NCI-H226 (cell line): ENCODE measurements around the gene C19orf33.

ENCODE experiments used
- DNase-seq: peaks from one replicate; pipeline ENCODE4 v3.0.0-alpha.2; 2015

C19orf33 gene

DNA sequence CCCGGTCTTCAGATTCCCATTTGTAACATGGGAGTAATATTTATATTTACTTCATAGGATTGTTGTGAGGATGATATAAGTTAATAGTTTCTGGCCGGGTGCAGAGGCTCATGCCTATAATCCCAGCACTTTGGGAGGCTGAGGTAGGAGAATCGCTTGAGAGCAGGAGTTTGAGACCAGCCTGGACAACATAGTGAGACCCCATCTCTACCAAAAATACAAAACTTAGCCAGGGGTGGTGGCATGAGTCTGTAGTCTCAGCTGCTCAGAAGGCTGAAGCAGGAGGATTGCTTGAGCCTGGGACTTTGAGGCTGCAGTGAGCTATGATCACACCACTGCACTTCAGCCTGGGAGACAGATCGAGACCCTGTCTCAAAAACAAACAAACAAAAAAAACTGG lies 42.8 kb downstream of the C19orf33 start:
- DNase-seq = no peak

DNA sequence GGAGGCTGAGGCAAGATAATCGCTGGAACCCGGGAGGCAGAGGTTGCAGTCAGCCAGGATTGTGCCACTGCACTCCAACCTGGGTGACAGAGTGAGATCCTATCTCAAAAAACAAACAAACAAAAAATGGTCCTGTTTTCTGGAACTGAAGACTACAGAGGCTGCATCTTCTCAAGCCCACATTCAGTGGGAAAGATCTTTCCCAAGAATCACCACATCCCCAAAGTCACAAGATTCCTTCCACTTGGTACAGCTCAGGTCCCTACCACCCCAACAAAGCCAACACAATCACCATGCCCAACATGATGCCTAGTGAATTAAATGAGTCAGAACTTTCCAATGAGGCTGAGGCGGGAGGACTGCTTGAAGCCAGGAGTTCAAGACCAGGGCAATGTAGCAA lies 46.8 kb downstream of the C19orf33 start:
- no peak for DNase-seq

DNA sequence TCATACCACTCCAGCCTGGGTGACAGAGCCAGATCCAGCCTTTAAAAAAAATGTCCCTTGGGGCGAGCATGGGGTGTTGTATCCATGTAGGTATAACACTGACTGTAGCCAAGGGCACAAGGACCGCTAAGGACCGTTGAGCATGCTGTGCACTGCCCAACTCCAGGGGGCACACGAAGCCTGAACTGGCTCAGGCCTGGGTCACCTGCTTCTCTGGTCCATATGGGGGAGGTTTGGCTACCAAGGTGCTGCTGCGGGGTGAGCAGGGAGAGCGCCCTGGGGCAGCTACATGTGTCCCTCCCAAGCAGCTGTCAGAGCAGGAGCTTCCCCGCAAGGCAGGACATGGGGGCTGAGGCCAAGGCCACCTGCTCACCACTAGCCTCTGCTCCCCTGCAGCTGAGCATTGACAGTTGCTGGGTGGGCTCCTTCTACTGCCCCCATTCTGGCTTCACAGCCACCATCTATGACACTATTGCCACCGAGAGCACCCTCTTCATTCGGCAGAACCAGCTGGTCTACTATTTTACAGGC lies 47.9 kb downstream of the C19orf33 start:
- no peak for DNase-seq

DNA sequence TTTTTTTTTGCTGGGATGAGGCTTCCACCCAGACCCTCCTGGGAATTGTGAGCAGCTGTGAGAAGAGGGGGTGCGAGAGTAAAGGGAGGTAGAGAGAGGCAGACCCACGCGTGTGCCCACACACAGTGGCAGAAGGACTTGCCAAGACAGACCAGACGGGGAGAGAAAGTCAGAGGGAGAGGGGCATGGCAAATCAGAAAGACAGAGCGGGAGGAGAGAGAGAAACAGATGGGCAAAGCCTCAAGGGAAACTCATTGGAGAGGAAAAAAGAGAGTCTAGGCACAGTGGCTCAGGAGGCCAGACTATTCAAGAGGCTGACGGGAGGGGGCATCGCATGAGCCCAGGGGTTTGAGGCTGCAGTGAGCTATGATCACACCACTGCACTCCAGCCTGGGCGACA lies 48.6 kb downstream of the C19orf33 start:
- DNase-seq = no peak
